Stimulated activated CD4-positive, alpha-beta T cell treated with anti-CD3 and anti-CD28 coated beads, Interleukin-4, amount 100 ng/mL, for 48 hours (primary cell): ENCODE measurements around the gene SLC16A6.
A peak's percentile ranks its signal among the peaks of the same experiment; 100 is the strongest.
"Not testable (repeated sequence)": the region's sequence is repeated elsewhere in the genome, so short reads cannot be mapped to it uniquely, and the experiment has no call there.

ENCODE experiments used
- DNase-seq, 2 donors: peaks; one replicate each; pipeline ENCODE4 v3.0.0-alpha.2; 2020; ENCODE audit warnings: low read depth in 2 of 2

The SLC16A6 gene

DNA sequence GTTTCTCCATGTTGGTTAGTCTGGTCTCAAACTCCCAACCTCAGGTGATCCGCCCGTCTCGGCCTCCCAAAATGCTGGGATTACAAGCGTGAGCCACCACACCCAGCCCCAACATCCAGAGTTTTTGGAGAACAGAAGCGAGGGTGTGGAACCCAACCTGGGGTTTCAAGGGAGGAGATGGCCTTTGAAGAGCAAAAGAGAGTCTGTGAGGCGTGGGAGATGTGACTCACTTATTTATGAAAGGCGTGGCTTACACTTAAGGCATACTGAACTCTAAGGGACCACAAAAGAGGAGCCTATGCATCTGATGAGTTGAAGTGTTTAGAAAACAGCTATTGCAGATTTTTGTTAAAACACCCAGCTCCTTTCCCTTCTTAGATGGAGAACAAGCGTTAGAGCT is 19.2 kb upstream of the SLC16A6 start:
- DNase-seq, result no peak

DNA sequence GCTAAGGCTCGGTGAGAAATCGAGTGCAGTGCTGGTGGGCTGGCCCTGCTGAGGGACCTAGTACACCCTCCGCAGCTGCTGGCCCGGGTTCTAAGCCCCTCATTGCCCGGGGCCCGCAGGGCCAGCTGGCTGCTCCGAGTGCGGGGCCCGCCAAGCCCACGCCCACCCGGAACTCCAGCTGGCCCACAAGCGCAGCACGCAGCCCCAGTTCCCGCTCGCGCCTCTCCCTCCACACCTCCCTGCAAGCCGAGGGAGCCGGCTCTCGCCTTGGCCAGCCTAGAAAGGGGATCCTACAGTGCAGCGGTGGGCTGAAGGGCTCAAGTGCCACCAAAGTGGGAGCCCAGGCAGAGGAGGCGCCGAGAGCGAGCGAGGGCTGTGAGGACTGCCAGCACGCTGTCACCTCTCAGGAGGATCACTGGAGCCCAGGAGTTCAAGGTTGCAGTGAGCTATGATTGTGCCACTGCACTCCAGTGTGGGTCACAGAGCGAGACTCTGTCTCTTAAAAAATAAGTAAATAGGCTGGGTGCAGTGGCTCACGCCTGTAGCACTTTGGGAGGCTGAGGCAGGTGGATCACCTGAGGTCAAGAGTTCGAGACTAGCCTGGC is 18.2 kb upstream of the SLC16A6 start:
- not testable (repeated sequence) for DNase-seq

DNA sequence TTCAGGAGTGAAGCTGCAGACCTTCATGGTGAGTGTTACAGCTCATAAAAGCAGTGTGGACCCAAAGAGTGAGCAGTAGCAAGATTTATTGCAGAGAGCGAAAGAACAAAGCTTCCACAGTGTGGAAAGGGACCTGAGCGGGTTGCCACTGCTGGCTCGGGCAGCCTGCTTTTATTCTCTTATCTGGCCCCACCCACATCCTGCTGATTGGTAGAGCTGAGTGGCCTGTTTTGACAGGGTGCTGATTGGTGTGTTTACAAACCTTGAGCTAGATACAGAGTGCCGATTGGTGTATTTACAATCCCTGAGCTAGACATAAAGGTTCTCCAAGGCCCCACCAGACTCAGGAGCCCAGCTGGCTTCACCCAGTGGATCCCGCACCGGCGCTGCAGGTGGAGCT is 17.6 kb upstream of the SLC16A6 start:
- not testable (repeated sequence) for DNase-seq

DNA sequence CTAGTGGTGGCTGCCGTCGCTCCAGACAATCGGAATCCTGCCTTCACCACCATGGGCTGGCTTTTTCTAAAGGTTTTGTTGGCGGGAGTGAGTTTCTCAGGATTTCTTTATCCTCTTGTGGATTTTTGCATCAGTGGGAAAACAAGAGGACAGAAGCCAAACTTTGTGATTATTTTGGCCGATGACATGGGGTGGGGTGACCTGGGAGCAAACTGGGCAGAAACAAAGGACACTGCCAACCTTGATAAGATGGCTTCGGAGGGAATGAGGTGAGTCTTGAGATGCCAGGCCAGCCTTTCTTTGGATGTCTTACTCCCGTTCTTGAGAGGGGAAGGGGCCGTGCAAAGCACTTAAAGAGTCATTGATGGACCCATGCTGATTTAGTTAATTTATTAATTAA is 16.5 kb upstream of the SLC16A6 start:
- no peak for DNase-seq

- no peak for DNase-seq
These were observed 15.9 kb upstream of the SLC16A6 start for GRCh38 chr17:68306819-68307218.

GRCh38 chr17:68305142-68305541 is 14.2 kb upstream of the SLC16A6 start:
- no peak for DNase-seq

DNA sequence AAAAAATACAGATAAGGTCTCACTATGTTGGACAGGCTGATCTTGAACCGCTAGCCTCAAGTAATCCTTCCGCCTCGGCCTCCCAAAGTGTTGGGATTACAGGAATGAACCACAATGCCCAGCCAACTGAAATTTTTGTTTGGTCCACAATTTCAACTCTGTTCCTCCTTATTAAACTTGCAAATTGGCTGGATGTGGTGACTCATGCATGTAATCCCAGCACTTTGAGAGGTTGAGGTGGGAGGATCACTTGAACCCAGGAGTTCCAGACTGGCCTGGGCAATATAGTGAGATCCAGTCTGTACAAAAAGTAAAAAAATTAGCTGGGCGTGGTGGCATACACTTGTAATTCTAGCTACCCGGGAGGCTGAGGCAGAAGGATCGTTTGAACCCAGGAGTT is 13.8 kb upstream of the SLC16A6 start:
- no peak for DNase-seq

DNA sequence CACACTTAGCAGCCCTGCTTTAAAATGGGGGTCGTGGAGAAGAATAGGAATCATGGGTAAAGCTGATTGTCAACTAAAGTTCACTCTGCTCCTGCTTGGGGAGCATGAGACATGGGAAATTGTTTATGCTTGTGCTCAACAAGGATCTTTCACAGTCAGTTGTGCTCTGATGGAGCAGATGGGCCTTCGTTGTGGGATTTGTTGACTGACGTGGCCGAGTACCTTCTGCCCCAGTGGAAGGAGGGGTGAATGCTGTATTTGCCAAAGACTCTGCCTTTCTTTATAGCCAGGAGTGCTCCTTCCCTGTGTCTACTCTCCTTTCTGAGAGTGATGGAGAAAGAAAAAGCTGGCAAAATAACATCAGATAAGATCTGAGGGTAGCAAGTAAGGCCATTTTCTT is 11.7 kb upstream of the SLC16A6 start:
- no peak for DNase-seq

DNA sequence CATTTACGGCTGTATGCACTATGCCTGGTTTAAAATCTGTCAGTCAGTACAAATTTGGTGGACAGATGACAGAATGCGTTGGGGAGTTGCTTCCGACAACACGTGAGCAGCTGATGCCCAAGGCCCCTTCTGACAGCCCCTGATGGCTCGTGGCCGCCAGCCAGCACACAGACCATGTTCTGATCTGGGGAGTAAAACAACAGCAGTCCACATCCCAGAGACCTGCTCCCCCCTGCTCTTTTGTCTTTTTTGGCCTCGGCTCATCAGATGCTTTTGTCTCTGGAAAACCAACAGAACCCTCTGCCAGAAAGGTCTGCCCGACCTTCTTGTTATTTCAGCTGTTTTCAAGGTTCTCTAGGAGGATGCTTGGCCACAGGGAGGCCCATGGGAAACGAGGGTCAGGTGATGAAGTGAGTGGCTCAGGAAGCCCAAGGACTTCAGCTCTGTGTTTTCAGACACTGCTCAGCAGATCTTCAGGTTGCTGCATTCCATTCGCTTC is 11.2 kb upstream of the SLC16A6 start:
- DNase-seq, result no peak

DNA sequence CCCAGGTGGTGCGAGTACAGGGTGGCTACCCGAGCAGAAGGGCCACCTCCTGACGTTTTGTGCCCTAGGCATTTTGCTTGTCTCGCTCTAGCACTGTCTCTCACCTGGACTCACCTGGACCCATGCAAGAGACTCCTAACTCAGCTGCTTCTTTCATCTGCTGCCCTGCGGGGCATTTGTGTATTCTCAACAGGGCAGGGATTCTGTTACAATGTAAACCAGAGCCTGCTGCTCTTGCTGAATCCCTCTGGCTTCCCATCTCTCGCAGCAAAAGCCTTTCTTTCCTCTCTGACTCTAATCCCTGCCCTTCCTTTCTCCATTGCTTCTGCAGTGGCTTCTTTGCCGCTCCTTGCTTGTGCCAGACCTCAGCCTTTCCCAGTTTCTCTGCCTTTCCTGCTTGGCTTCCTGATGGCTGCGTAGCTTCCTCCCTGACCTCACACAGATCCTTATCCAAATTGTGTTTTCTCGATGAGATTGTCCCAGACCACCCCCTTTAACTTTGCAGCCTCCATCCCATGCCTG is 10.6 kb upstream of the SLC16A6 start:
- DNase-seq, result no peak

GRCh38 chr17:68299817-68300216 is 8.9 kb upstream of the SLC16A6 start:
- no peak for DNase-seq

DNA sequence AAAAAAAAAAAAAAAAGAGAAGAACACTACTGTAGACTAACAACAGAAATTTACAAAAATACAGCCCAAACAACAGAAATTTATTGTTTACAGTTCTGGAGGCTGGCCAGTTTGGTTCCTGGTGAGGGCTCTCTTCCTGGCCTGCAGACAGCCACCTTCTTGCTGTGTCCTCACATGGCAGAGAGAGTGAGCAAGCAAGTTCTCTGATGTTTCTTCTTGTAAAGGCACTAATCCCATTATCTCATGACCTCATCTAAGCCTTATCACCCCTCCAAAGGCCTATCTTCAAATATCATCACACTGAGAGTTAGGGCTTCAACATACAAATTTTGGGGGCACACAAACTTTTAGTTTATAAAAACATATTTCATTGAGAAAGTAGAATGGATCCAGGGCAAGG is 7.7 kb upstream of the SLC16A6 start:
- DNase-seq, result no peak

GRCh38 chr17:68297195-68297594 is 6.3 kb upstream of the SLC16A6 start:
- no peak for DNase-seq

GRCh38 chr17:68296217-68297191 is 5.6 kb upstream of the SLC16A6 start:
- DNase-seq, result no peak

GRCh38 chr17:68295086-68295485 is 4.2 kb upstream of the SLC16A6 start:
- DNase-seq, result peak; percentile 39 to 41

GRCh38 chr17:68294617-68295016 is 3.7 kb upstream of the SLC16A6 start:
- DNase-seq, result no peak

GRCh38 chr17:68294196-68294555 is 3.2 kb upstream of the SLC16A6 start:
- DNase-seq, result no peak

- DNase-seq, result no peak
These were observed 2.7 kb upstream of the SLC16A6 start for GRCh38 chr17:68293490-68294195.

DNA sequence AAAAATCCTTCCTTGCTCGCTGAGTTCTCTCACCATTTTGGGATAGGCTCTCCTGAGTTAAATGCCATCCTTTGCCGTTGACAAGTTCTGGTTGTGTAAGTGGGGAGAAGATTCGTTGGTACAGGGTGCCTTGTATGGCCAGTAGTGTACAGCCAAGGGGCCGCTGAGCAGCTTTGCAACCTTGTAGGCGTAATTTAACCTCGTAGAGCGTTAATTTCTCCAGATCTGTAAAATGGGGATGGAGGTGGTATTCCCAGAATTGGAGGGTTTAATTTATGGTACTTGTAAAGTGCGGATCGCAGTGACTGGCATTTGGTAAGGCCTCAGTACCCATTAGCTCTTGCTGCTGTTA is 1.7 kb upstream of the SLC16A6 start:
- DNase-seq, result no peak

DNA sequence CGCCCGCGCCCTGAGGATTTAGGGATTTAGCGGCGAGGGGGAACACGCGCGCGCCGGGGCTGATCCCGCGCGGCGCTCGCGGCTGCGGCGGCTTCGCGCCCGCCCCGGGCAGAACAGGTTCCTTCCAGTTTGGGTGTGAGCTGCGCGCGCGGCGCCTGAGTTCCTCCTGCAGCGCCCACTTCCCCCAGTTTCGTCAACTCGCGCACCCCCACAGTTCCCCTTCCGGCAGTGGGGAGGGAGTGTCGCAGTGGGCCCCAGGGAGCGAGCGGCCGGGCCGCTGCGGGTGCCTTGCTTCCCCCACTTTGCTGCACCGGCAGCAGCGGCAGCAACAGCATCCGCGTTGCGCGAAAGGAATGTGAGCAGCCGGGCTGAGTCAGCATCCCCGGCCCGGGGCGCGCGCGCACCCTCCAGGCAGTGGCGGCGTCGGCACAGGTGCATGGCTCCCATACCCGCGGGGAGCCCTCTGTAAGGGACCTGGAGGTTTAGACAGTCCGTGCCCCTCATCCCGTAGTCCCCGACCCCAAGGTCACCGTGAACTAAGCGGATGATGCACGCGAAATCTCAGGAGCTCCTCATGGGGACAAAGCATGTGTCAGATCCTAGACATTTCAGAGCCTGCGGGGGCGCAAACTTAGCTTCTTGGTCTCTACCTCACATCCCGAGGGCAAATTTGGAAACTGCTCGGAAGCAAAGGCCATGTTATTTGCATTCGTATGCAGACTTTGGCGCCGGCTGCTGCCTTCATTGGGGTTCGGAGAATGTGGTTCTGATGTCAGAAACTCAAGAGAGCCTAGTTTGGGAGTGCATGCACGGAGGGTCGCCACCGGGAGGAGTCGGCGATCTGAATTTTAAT is 1.1 kb upstream of the SLC16A6 start:
- DNase-seq, result peak; percentile 75 to 81

GRCh38 chr17:68290268-68290954 is 516 bp downstream of the SLC16A6 start:
- DNase-seq, result peak; percentile 27 to 47
